HEK293 (cell line): ENCODE measurements around the gene ALDH16A1.

ENCODE experiments used
- KLF16 ChIP-seq: fragments of 450-650 bp; formaldehyde crosslinking; IDR thresholded peaks from 2 replicates; pipeline ENCODE4 v1.5.1; 2017; ENCODE audit warnings: missing biosample characterization, missing genetic modification characterization
- KLF7 ChIP-seq: fragments of 450-650 bp; formaldehyde crosslinking; IDR thresholded peaks from 2 replicates; pipeline ENCODE4 v1.5.1; 2016; ENCODE audit warnings: missing biosample characterization, missing genetic modification characterization, borderline replicate concordance
- SP2 ChIP-seq: fragments of 450-650 bp; formaldehyde crosslinking; IDR thresholded peaks from 2 replicates; pipeline ENCODE4 v1.5.1; 2016; ENCODE audit warnings: missing biosample characterization, missing genetic modification characterization
- SP3 ChIP-seq: fragments of 450-650 bp; formaldehyde crosslinking; IDR thresholded peaks from 2 replicates; pipeline ENCODE4 v1.5.1; 2016; ENCODE audit warnings: missing biosample characterization, missing genetic modification characterization
- TCF7L2 ChIP-seq: IDR thresholded peaks from 2 replicates; pipeline ENCODE4 v1.6.1; 2011; ENCODE audit warnings: low read depth, mild to moderate bottlenecking, inconsistent platforms, low read length, moderate library complexity, borderline replicate concordance
- YY1 ChIP-seq: fragments of 450-650 bp; formaldehyde crosslinking; IDR thresholded peaks from 2 replicates; pipeline ENCODE4 v1.5.1; 2018; ENCODE audit warnings: missing biosample characterization, missing genetic modification characterization
- ZBTB17 ChIP-seq: fragments of 450-650 bp; formaldehyde crosslinking; IDR thresholded peaks from 2 replicates; pipeline ENCODE4 v1.5.1; 2016; ENCODE audit warnings: missing biosample characterization, missing genetic modification characterization
- ZBTB20 ChIP-seq: fragments of 450-650 bp; formaldehyde crosslinking; IDR thresholded peaks from 2 replicates; pipeline ENCODE4 v1.5.1; 2016; ENCODE audit warnings: missing biosample characterization, missing genetic modification characterization
- ZBTB21 ChIP-seq: fragments of 450-650 bp; formaldehyde crosslinking; IDR thresholded peaks from 2 replicates; pipeline ENCODE4 v1.5.1; 2017; ENCODE audit warnings: missing biosample characterization, missing genetic modification characterization
- ZFP37 ChIP-seq: fragments of 450-650 bp; formaldehyde crosslinking; IDR thresholded peaks from 2 replicates; pipeline ENCODE4 v1.5.1; 2016; ENCODE audit warnings: missing biosample characterization, missing genetic modification characterization
- ZFP41 ChIP-seq: fragments of 450-650 bp; formaldehyde crosslinking; IDR thresholded peaks from 2 replicates; pipeline ENCODE4 v1.5.1; 2016; ENCODE audit warnings: missing biosample characterization, missing genetic modification characterization, borderline replicate concordance
- ZNF169 ChIP-seq: fragments of 450-650 bp; formaldehyde crosslinking; IDR thresholded peaks from 2 replicates; pipeline ENCODE4 v1.5.1; 2016; ENCODE audit warnings: missing biosample characterization, missing genetic modification characterization
- ZNF175 ChIP-seq: fragments of 450-650 bp; formaldehyde crosslinking; IDR thresholded peaks from 2 replicates; pipeline ENCODE4 v1.5.1; 2016; ENCODE audit warnings: missing biosample characterization, missing genetic modification characterization
- ZNF341 ChIP-seq: fragments of 450-650 bp; formaldehyde crosslinking; IDR thresholded peaks from 2 replicates; pipeline ENCODE4; 2016; ENCODE audit warnings: low read depth, missing biosample characterization, missing genetic modification characterization
- ZNF366 ChIP-seq: fragments of 450-650 bp; formaldehyde crosslinking; conservative IDR thresholded peaks from 2 replicates; pipeline ENCODE4 v1.5.1; 2016; ENCODE audit warnings: missing biosample characterization, missing genetic modification characterization
- ZNF394 ChIP-seq: fragments of 450-650 bp; formaldehyde crosslinking; IDR thresholded peaks from 2 replicates; pipeline ENCODE4 v1.5.1; 2016; ENCODE audit warnings: missing biosample characterization, missing genetic modification characterization, mild to moderate bottlenecking, moderate library complexity, borderline replicate concordance
- ZNF423 ChIP-seq: fragments of 450-650 bp; formaldehyde crosslinking; IDR thresholded peaks from 2 replicates; pipeline ENCODE4 v1.5.1; 2016; ENCODE audit warnings: missing biosample characterization, missing genetic modification characterization
- ZNF433 ChIP-seq: fragments of 450-650 bp; formaldehyde crosslinking; IDR thresholded peaks from 2 replicates; pipeline ENCODE4 v1.5.1; 2016; ENCODE audit warnings: missing biosample characterization, missing genetic modification characterization, low read depth
- ZNF561 ChIP-seq: fragments of 450-650 bp; IDR thresholded peaks from 2 replicates; pipeline ENCODE4 v1.5.1; 2018; ENCODE audit warnings: missing biosample characterization, missing genetic modification characterization, borderline replicate concordance
- ZNF580 ChIP-seq: fragments of 450-650 bp; formaldehyde crosslinking; IDR thresholded peaks from 2 replicates; pipeline ENCODE4 v1.5.1; 2016; ENCODE audit warnings: missing biosample characterization, missing genetic modification characterization
- ZNF626 ChIP-seq: fragments of 450-650 bp; sonication (Bioruptor Pico); formaldehyde crosslinking; IDR thresholded peaks from 2 replicates; pipeline ENCODE4 v1.5.1; 2018; ENCODE audit warnings: missing biosample characterization, missing genetic modification characterization, inconsistent platforms
- ZNF629 ChIP-seq: fragments of 450-650 bp; formaldehyde crosslinking; IDR thresholded peaks from 2 replicates; pipeline ENCODE4 v1.5.1; 2017; ENCODE audit warnings: missing biosample characterization, missing genetic modification characterization
- ZNF747 ChIP-seq: fragments of 450-650 bp; formaldehyde crosslinking; IDR thresholded peaks from 2 replicates; pipeline ENCODE4 v1.5.1; 2016; ENCODE audit warnings: missing biosample characterization, missing genetic modification characterization
- TF ChIP-seq, protein P1 (sequence below): fragments of 450-650 bp; formaldehyde crosslinking; IDR thresholded peaks from 2 replicates; pipeline ENCODE4 v1.5.1; 2016; ENCODE audit warnings: missing biosample characterization, missing genetic modification characterization
- TF ChIP-seq, protein P2 (sequence below): fragments of 450-650 bp; formaldehyde crosslinking; IDR thresholded peaks from 2 replicates; pipeline ENCODE4 v1.5.1; 2016; ENCODE audit warnings: missing biosample characterization, missing genetic modification characterization
- TF ChIP-seq, protein P3 (sequence below): fragments of 450-650 bp; formaldehyde crosslinking; IDR thresholded peaks from 2 replicates; pipeline ENCODE4 v1.5.1; 2016; ENCODE audit warnings: missing biosample characterization, missing genetic modification characterization
- TF ChIP-seq, protein P4 (sequence below): fragments of 450-650 bp; formaldehyde crosslinking; IDR thresholded peaks from 2 replicates; pipeline ENCODE4 v1.5.1; 2017; ENCODE audit warnings: missing biosample characterization, missing genetic modification characterization
- TF ChIP-seq, protein P5 (sequence below): fragments of 450-650 bp; formaldehyde crosslinking; IDR thresholded peaks from 2 replicates; pipeline ENCODE4 v1.5.1; 2016; ENCODE audit warnings: missing biosample characterization, missing genetic modification characterization
- TF ChIP-seq, protein P6 (sequence below): fragments of 450-650 bp; formaldehyde crosslinking; IDR thresholded peaks from 2 replicates; pipeline ENCODE4 v1.5.1; 2017; ENCODE audit warnings: missing biosample characterization, missing genetic modification characterization

Gene ALDH16A1

GRCh38 chr19:49427855-49428546 is 25.0 kb upstream of the ALDH16A1 start (continued):
- TF ChIP-seq, protein P1, sequence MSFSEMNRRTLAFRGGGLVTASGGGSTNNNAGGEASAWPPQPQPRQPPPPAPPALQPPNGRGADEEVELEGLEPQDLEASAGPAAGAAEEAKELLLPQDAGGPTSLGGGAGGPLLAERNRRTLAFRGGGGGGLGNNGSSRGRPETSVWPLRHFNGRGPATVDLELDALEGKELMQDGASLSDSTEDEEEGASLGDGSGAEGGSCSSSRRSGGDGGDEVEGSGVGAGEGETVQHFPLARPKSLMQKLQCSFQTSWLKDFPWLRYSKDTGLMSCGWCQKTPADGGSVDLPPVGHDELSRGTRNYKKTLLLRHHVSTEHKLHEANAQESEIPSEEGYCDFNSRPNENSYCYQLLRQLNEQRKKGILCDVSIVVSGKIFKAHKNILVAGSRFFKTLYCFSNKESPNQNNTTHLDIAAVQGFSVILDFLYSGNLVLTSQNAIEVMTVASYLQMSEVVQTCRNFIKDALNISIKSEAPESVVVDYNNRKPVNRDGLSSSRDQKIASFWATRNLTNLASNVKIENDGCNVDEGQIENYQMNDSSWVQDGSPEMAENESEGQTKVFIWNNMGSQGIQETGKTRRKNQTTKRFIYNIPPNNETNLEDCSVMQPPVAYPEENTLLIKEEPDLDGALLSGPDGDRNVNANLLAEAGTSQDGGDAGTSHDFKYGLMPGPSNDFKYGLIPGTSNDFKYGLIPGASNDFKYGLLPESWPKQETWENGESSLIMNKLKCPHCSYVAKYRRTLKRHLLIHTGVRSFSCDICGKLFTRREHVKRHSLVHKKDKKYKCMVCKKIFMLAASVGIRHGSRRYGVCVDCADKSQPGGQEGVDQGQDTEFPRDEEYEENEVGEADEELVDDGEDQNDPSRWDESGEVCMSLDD (tag by site-specific recombination), result no peak
- TF ChIP-seq ZNF561, result peak; percentile 30; the same call in 1 of the 2 replicates
- no peak for TF ChIP-seq ZNF629 (tag by site-specific recombination)
- no peak for TF ChIP-seq ZNF433 (tag by site-specific recombination)
- TF ChIP-seq KLF16 (tag by site-specific recombination), result peak; percentile 21; the same call in 1 of the 2 replicates
- TF ChIP-seq, protein P2, sequence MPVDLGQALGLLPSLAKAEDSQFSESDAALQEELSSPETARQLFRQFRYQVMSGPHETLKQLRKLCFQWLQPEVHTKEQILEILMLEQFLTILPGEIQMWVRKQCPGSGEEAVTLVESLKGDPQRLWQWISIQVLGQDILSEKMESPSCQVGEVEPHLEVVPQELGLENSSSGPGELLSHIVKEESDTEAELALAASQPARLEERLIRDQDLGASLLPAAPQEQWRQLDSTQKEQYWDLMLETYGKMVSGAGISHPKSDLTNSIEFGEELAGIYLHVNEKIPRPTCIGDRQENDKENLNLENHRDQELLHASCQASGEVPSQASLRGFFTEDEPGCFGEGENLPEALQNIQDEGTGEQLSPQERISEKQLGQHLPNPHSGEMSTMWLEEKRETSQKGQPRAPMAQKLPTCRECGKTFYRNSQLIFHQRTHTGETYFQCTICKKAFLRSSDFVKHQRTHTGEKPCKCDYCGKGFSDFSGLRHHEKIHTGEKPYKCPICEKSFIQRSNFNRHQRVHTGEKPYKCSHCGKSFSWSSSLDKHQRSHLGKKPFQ (tag by site-specific recombination), result no peak
- TF ChIP-seq ZNF580 (tag by site-specific recombination), result no peak
- no peak for TF ChIP-seq ZNF175
- no peak for TF ChIP-seq ZNF423 (tag by site-specific recombination)
- TF ChIP-seq YY1 (tag by site-specific recombination), result no peak
- TF ChIP-seq ZBTB17 (tag by site-specific recombination), result no peak
- no peak for TF ChIP-seq ZNF747 (tag by site-specific recombination)
- TF ChIP-seq ZNF169 (tag by site-specific recombination), result no peak
- TF ChIP-seq, protein P3, sequence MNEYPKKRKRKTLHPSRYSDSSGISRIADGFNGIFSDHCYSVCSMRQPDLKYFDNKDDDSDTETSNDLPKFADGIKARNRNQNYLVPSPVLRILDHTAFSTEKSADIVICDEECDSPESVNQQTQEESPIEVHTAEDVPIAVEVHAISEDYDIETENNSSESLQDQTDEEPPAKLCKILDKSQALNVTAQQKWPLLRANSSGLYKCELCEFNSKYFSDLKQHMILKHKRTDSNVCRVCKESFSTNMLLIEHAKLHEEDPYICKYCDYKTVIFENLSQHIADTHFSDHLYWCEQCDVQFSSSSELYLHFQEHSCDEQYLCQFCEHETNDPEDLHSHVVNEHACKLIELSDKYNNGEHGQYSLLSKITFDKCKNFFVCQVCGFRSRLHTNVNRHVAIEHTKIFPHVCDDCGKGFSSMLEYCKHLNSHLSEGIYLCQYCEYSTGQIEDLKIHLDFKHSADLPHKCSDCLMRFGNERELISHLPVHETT (tag by site-specific recombination), result no peak
- TF ChIP-seq ZNF366, result no peak
- peak; percentile 52; the same call in 1 of the 2 replicates for TF ChIP-seq ZFP37 (tag by site-specific recombination)
- no peak for TF ChIP-seq ZNF626 (tag by site-specific recombination)
- TF ChIP-seq KLF7 (tag by site-specific recombination), result no peak
- TF ChIP-seq SP3 (tag by site-specific recombination), result peak; percentile 58
- TF ChIP-seq, protein P4, sequence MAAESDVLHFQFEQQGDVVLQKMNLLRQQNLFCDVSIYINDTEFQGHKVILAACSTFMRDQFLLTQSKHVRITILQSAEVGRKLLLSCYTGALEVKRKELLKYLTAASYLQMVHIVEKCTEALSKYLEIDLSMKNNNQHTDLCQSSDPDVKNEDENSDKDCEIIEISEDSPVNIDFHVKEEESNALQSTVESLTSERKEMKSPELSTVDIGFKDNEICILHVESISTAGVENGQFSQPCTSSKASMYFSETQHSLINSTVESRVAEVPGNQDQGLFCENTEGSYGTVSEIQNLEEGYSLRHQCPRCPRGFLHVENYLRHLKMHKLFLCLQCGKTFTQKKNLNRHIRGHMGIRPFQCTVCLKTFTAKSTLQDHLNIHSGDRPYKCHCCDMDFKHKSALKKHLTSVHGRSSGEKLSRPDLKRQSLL, result no peak
- TF ChIP-seq, protein P5, sequence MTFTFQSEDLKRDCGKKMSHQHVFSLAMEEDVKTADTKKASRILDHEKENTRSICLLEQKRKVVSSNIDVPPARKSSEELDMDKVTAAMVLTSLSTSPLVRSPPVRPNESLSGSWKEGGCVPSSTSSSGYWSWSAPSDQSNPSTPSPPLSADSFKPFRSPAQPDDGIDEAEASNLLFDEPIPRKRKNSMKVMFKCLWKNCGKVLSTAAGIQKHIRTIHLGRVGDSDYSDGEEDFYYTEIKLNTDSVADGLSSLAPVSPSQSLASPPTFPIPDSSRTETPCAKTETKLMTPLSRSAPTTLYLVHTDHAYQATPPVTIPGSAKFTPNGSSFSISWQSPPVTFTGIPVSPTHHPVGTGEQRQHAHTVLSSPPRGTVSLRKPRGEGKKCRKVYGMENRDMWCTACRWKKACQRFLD (tag by site-specific recombination), result no peak
- no peak for TF ChIP-seq ZBTB21 (tag by site-specific recombination)
- TF ChIP-seq ZNF394 (tag by site-specific recombination), result no peak
- no peak for TF ChIP-seq ZFP41 (tag by site-specific recombination)
- TF ChIP-seq SP2 (tag by site-specific recombination), result peak; percentile 45
- TF ChIP-seq, protein P6, sequence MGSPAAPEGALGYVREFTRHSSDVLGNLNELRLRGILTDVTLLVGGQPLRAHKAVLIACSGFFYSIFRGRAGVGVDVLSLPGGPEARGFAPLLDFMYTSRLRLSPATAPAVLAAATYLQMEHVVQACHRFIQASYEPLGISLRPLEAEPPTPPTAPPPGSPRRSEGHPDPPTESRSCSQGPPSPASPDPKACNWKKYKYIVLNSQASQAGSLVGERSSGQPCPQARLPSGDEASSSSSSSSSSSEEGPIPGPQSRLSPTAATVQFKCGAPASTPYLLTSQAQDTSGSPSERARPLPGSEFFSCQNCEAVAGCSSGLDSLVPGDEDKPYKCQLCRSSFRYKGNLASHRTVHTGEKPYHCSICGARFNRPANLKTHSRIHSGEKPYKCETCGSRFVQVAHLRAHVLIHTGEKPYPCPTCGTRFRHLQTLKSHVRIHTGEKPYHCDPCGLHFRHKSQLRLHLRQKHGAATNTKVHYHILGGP, result no peak
- TF ChIP-seq ZNF341 (tag by site-specific recombination), result peak; percentile 60
- TF ChIP-seq ZBTB20 (tag by site-specific recombination), result peak; percentile 35; the same call in 1 of the 2 replicates
- TF ChIP-seq TCF7L2, result no peak
